OCI-LY7 (cell line): ENCODE data around the gene NLGN4X. TPM values are rescaled to one million over a fixed set of nuclear protein-coding genes. Genes with fewer than 3 reads are reported as not detected.

Experiments
- BruUV-seq: library from RNA; stranded (reverse); fragments of 400-500 nt; replicated peaks from 2 replicates; lab custom pipeline; 2021; lab: Mats Ljungman, UMichigan
- CTCF ChIA-PET: fragments of 300-600 bp; sonication (Branson Sonifier 250); formaldehyde crosslinking; loops from one replicate; lab custom pipeline; 2022; ENCODE audit warnings: antibody characterized with exemption; ENCODE audit not compliant: unreplicated experiment; lab: Charles Lee
- POLR2A ChIA-PET: fragments of 300-600 bp; sonication (Branson Sonifier 250); formaldehyde crosslinking; loops from one replicate; lab custom pipeline; 2022; ENCODE audit warnings: antibody characterized with exemption; lab: Charles Lee
- DNase-seq: peaks from one replicate; pipeline ENCODE4 v3.0.0-alpha.2; 2015; ENCODE audit warnings: low spot score
- H2AFZ ChIP-seq: fragments of 200-600 bp; sonication (generic), shearing (Covaris generic); 2 replicates; pipeline ENCODE4 v1.6.1; 2014; ENCODE audit warnings: mild to moderate bottlenecking, antibody characterized with exemption, low read length, moderate library complexity
- H3K27ac ChIP-seq: fragments of 200-600 bp; sonication (generic); 2 replicates; pipeline ENCODE4 v1.5.1; 2014; ENCODE audit warnings: mixed run types, low read depth, mild to moderate bottlenecking, moderate library complexity, low read length, inconsistent platforms; ENCODE audit not compliant: poor library complexity, severe bottlenecking
- H3K36me3 ChIP-seq: fragments of 200-600 bp; sonication (generic); 2 replicates; pipeline ENCODE4 v1.6.1; 2014; ENCODE audit warnings: mild to moderate bottlenecking, antibody characterized with exemption, low read length, moderate library complexity, mixed read lengths; ENCODE audit not compliant: insufficient read depth
- H3K4me1 ChIP-seq: fragments of 200-600 bp; sonication (generic); 2 replicates; pipeline ENCODE4 v1.5.1; 2014; ENCODE audit warnings: mild to moderate bottlenecking, low read length; ENCODE audit not compliant: insufficient read depth, poor library complexity, severe bottlenecking
- H3K4me2 ChIP-seq: fragments of 200-600 bp; sonication (generic); 2 replicates; pipeline ENCODE4 v1.6.1; 2014; ENCODE audit warnings: mild to moderate bottlenecking, low read length
- H3K4me3 ChIP-seq: fragments of 200-600 bp; sonication (generic); 2 replicates; pipeline ENCODE4 v1.5.1; 2014; ENCODE audit warnings: mild to moderate bottlenecking, low read depth, low read length; ENCODE audit not compliant: poor library complexity, severe bottlenecking
- H3K79me2 ChIP-seq: fragments of 200-600 bp; sonication (generic); 2 replicates; pipeline ENCODE4 v1.6.1; 2016; ENCODE audit warnings: low read depth, mild to moderate bottlenecking, low read length, moderate library complexity, mixed read lengths; ENCODE audit not compliant: insufficient read depth
- H3K9me2 ChIP-seq: fragments of 200-600 bp; sonication (generic); 2 replicates; pipeline ENCODE4 v1.6.1; 2016; ENCODE audit warnings: mild to moderate bottlenecking, low read length, mixed read lengths; ENCODE audit not compliant: insufficient read depth
- H3K9me3 ChIP-seq: fragments of 200-600 bp; sonication (generic); 2 replicates; pipeline ENCODE4 v1.6.1; 2014; ENCODE audit warnings: mild to moderate bottlenecking, mixed run types, low read length, mixed read lengths
- H4K20me1 ChIP-seq: fragments of 200-600 bp; sonication (generic); 2 replicates; pipeline ENCODE4 v1.6.1; 2014; ENCODE audit warnings: mild to moderate bottlenecking, antibody characterized with exemption, low read length, moderate library complexity, mixed read lengths; ENCODE audit not compliant: insufficient read depth
- EZH2phosphoT487 ChIP-seq: fragments of 200-600 bp; sonication (generic); IDR thresholded peaks from 2 replicates; pipeline ENCODE4 v1.6.1; 2018; ENCODE audit warnings: low read depth, borderline replicate concordance, mild to moderate bottlenecking, mixed run types, antibody characterized with exemption, low read length, moderate library complexity, mixed read lengths
- intact Hi-C: fragments of 100-400 bp; cut with micrococcal nuclease; formaldehyde crosslinking; loops from one replicate; pipeline ENCODE4 v1.10.0; 2022; ENCODE audit not compliant: unreplicated experiment
- total RNA-seq, 2 experiments: library from RNA; depleted of rRNA in 1 of 2; stranded (reverse); fragments of >200 nt in 1 of 2; shearing (Covaris generic) in 1 of 2; gene quantifications; 2 replicates each; pipeline ENCODE4 v1.2.3, GENCODE V29; 2014 to 2022
- TF ChIP-seq, protein P1 (sequence below): fragments of 200-600 bp; sonication (generic); conservative IDR thresholded peaks from 2 replicates; pipeline ENCODE4 v1.5.1; 2014; ENCODE audit warnings: mild to moderate bottlenecking, antibody characterized with exemption, low read length, moderate library complexity, mixed read lengths

Gene NLGN4X
- total RNA-seq, 2 experiments from 2014 or later: 0.55 TPM; not detected in 1

DNA sequence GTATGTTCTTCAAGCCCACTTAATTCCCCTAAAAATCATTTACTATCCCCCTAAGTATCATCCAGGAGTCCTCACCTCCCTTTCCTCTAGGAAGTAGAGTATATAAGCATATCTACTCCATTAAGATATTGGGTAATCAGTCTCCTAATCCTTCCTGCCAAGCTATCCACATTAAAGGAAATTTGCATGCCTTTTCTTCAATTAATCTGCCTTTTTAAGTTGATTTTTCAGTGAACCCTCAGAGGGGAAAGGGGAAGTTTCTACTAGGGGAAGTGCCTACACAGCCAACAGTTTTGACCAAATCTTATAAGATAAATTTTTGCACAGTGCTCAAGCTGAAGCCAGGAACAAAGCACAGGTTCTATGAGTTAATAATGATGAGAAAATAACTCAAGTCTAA, 222.8 kb downstream of the NLGN4X start:
- Histone ChIP-seq H3K9me2 (no peaks in the 10 kb centered on the region), H3K4me3 (no peak overlapping the region), H3K4me1 (no peaks in the 10 kb centered on the region), H3K36me3 (no peaks in the 10 kb centered on the region), H2AFZ (no peak overlapping the region), H3K4me2 (no peak overlapping the region), H4K20me1 (no peaks in the 10 kb centered on the region), H3K9me3 (no peaks in the 10 kb centered on the region), H3K27ac (no peak overlapping the region), H3K79me2 (no peaks in the 10 kb centered on the region)
- ChIA-PET CTCF (no interaction called here), POLR2A (no interaction called here)
- no peak for DNase-seq
- intact Hi-C loops: no loop called here
- no TSS peak for BruUV-seq
- TF ChIP-seq EZH2phosphoT487: no peak
- TF ChIP-seq, protein P1, sequence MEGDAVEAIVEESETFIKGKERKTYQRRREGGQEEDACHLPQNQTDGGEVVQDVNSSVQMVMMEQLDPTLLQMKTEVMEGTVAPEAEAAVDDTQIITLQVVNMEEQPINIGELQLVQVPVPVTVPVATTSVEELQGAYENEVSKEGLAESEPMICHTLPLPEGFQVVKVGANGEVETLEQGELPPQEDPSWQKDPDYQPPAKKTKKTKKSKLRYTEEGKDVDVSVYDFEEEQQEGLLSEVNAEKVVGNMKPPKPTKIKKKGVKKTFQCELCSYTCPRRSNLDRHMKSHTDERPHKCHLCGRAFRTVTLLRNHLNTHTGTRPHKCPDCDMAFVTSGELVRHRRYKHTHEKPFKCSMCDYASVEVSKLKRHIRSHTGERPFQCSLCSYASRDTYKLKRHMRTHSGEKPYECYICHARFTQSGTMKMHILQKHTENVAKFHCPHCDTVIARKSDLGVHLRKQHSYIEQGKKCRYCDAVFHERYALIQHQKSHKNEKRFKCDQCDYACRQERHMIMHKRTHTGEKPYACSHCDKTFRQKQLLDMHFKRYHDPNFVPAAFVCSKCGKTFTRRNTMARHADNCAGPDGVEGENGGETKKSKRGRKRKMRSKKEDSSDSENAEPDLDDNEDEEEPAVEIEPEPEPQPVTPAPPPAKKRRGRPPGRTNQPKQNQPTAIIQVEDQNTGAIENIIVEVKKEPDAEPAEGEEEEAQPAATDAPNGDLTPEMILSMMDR: no peak

DNA sequence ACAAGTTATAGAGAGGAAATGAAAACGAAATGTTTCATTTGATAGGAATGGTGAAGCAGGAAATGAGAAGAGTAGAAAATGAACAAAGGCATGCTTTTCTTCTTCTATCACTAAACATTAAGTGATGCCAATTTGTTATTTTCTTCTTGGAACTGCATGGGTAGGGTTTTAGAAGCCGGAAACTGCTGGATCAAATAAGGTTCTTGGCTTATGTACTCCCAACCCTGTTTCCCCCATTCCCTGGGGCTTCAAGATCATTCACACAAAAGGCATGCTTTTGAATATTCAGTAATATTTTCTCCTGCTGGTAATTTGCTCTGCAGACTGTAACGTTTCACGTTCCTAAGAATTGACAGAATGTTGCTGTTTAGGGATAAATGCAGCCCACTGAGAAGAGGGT, 224.1 kb downstream of the NLGN4X start:
- Histone ChIP-seq H3K36me3 (no peaks in the 10 kb centered on the region), H3K4me1 (no peaks in the 10 kb centered on the region), H3K4me3 (no peak overlapping the region), H2AFZ (no peak overlapping the region), H3K9me3 (no peaks in the 10 kb centered on the region), H4K20me1 (no peaks in the 10 kb centered on the region), H3K4me2 (no peak overlapping the region), H3K27ac (no peak overlapping the region), H3K9me2 (no peaks in the 10 kb centered on the region), H3K79me2 (no peaks in the 10 kb centered on the region)
- no TSS peak for BruUV-seq
- TF ChIP-seq EZH2phosphoT487: no peak
- TF ChIP-seq, protein P1: no peak
- no peak for DNase-seq
- POLR2A ChIA-PET: no interaction called here
- CTCF ChIA-PET: no interaction called here
- intact Hi-C loops: no loop called here

DNA sequence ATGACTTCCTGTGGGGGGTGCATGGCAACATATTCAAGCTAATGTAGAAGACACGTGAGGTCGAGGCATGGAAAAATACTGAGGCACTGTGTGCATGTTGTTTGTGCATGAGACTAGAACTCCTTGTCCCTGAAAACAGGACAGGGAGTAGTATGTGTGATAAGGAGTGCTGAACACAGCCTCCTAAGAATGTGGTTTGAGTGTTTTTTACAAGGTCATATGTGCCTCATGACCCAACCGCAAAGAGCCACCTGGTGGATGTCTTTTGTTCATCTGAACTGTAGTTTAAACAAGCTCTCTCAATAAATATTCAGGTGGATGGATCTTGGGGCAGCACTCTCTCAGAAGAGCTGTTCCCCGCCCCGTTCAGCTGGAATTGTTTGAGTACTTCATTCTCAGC, 226.6 kb downstream of the NLGN4X start:
- Histone ChIP-seq H4K20me1 (no peaks in the 10 kb centered on the region), H3K4me3 (no peak overlapping the region), H3K4me2 (no peak overlapping the region), H3K9me2 (no peaks in the 10 kb centered on the region), H3K79me2 (no peaks in the 10 kb centered on the region), H3K36me3 (no peaks in the 10 kb centered on the region), H3K9me3 (no peaks in the 10 kb centered on the region), H2AFZ (no peak overlapping the region), H3K4me1 (no peaks in the 10 kb centered on the region), H3K27ac (no peak overlapping the region)
- intact Hi-C loops: no loop called here
- no peak for DNase-seq
- TF ChIP-seq, protein P1: no peak
- TF ChIP-seq EZH2phosphoT487: no peak
- ChIA-PET POLR2A (no interaction called here), CTCF (no interaction called here)
- no TSS peak for BruUV-seq
